Measurements from ENCODE around the gene KCNK10.
"Not testable (repeated sequence)": the region's sequence is repeated elsewhere in the genome, so short reads cannot be mapped to it uniquely, and the experiment has no call there.

The KCNK10 gene

GRCh38 chr14:88271205-88271604 lies 51.9 kb downstream of the KCNK10 start:
- no peak for DNase-seq (ENCODE audit: extremely low read depth in 1 of 2, low read depth in 1 of 2)

- DNase-seq (ENCODE audit: extremely low read depth in 1 of 2, low read depth in 1 of 2), result no peak
Measured at GRCh38 chr14:88270776-88271175, 52.3 kb downstream of the KCNK10 start.

DNA sequence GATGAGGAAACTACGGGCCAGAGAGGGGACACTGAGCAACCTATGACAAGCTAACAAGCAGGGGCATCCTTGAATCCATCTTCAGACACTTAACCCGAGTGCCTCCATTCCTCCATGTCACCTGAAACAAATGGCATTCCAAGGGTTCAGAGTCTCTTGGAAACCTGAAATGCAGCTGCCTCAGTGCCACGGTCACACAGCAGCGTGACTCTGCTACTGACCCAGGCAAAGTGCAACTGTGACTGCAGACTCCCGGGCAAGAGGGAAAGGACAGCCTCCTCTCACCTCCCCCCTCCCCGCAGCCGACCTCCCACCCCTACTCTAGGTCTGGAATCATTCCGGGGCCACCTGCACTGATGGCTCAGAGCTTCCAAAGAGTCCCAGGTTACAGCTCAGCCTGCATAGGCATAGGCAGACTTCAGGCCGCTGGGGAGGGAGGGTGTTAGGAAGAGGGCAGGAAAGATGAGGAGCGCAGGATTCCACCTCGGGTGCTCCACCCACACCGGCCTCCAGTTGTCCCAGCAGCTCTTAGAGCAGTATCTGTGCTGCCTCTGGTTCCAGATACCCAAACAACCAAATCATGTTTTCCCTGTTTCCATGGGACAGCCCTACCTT lies 53.2 kb downstream of the KCNK10 start:
- DNase-seq (ENCODE audit: extremely low read depth in 1 of 2, low read depth in 1 of 2), result no peak

DNA sequence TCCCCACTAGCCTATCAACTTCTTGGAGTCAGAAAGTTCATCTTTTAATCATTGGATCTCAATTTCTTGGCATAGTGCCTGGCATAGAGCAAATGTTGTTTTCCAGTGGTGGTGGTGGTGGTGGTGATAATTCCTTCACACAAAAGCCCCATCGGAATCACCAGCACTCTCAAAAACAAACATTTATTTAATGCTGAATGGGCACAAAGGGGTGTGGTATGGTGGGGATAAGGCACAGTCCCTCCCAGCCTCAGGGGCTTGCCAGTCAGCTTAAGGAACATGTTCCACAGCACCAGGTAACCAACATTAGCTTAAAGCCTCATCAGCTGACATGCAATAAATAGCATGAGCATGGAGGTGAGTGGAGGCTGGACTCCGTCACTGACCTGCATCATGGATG lies 56.6 kb downstream of the KCNK10 start:
- DNase-seq (ENCODE audit: extremely low read depth in 1 of 2, low read depth in 1 of 2), result no peak

- DNase-seq (ENCODE audit: extremely low read depth in 1 of 2, low read depth in 1 of 2), result no peak
Measured at GRCh38 chr14:88264116-88264515, 59.0 kb downstream of the KCNK10 start.

DNA sequence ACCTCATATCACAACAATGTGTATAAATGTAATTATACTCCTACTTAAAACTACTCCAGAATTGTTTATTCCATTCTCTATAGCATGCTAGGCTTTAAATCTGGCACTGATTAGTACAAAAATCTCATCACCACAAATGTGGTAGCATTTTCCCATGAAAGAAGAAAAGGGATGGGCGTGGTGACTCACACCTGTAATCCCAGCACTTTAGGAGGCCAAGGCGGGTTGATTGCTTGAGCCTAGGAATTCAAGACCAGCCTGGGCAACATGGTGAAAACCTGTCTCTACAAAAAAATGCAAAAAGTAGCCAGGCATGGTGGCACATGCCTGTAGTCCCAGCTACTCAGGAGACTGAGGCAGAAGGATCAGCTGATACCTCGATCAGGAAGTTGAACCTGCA lies 61.8 kb downstream of the KCNK10 start:
- not testable (repeated sequence) for DNase-seq (ENCODE audit: extremely low read depth in 1 of 2, low read depth in 1 of 2)

GRCh38 chr14:88258021-88258420 lies 65.0 kb downstream of the KCNK10 start:
- DNase-seq (ENCODE audit: extremely low read depth in 1 of 2, low read depth in 1 of 2), result no peak

DNA sequence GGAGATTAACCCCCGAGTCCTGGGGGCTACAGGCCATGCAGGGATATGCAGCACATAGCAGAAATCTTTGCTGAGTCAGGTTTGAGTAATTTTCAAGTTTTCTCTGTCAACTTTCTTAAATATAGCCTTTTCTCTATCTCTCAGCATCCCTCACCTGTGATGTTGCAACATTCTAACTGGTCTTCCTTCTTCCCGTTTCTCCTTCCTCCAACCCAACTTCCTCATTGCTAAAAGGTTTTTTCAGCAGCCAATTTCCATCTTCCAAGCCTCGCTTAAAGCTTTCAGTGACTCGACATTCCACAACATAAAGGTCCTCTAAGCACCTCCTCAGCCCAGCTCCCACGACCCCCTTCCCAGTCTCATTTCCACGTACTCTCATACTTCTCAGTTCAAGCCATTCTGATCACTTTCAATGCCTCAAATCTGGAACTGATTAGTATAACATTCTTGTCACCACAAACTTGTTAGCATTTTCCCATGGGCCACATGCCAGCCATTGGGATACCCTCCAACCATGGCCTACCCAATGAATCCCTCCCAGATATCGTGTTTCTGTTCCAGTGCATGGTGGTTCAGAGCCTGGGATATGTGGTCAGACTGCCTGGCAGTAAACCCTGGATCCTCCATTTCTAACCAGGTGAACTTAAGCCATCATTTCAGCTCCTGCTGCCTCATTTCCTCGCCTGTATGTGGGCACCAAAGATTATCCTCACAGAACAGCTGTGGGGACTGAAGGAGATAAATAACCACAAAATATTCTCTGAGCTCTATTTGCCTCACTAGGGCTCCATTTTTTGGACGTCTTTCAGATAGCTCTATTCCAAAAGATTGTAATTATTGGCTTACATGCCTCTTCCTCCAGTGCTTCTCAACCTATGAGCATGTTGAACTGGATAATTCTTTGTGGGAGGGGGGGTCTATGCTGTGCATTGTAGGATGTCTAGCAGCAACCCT lies 65.8 kb downstream of the KCNK10 start:
- no peak for DNase-seq (ENCODE audit: extremely low read depth in 1 of 2, low read depth in 1 of 2)

- no peak for DNase-seq (ENCODE audit: extremely low read depth in 1 of 2, low read depth in 1 of 2)
Measured at GRCh38 chr14:88255798-88256197, 67.3 kb downstream of the KCNK10 start.

DNA sequence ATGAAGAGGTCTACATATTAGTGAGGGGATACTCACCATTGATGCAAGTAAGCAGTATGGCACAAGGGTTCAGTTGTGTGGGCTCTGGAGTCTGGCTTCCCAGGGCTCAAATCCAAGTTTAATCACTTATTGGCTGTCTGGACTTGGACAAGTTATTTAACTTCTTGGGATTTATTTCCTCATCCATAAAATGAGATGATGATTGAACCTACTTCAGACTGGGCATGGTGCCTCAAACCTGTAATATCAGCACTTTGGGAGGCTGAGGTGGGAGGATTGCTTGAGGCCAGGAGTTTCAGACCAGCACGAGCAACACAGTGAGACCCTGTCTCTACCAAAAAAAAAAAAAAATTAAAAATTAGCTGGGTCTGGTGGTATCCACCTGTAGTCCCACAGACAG lies 67.9 kb downstream of the KCNK10 start:
- no peak for DNase-seq (ENCODE audit: extremely low read depth in 1 of 2, low read depth in 1 of 2)

GRCh38 chr14:88252498-88252897 lies 70.6 kb downstream of the KCNK10 start:
- no peak for DNase-seq (ENCODE audit: extremely low read depth in 1 of 2, low read depth in 1 of 2)

DNA sequence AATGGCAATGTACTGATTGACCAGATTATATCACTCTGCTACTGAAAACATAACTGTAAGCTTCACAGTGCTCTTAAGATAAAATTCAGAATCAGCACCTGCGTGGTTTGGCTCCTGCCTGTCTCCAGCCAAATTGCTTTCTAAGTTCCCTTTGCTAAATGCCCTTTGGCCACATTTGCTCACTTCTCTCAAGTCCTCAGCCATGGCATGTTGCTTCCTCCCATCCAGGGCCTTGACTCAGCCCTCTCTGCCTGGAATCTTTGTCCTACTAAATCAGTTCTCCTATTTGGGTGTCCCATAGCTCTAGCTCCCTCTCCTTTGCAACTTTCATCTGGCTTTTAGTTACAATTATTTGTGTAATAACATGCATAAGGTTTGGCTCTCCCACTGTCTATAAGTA lies 71.4 kb downstream of the KCNK10 start:
- no peak for DNase-seq (ENCODE audit: extremely low read depth in 1 of 2, low read depth in 1 of 2)

- no peak for DNase-seq (ENCODE audit: extremely low read depth in 1 of 2, low read depth in 1 of 2)
Measured at GRCh38 chr14:88249266-88249665, 73.8 kb downstream of the KCNK10 start.

DNA sequence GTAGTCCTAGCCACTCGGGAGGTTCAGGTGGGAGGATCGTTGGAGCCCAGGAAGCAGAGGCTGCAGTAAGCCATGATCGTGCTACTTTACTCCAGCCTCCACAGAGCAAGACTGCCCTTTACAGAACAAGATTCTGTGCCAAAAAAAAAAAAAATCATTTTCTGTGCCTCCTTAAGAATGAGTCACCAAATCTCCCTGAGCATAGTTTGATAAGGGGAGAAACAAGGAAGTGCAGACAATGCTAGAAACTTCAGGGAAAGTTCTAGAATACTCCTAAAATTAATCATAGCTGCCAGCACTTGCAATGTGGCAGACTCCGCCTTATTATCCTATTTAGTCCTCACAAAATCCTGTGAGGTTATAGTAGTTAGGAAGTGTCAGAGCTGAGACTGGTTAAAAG lies 74.5 kb downstream of the KCNK10 start:
- DNase-seq (ENCODE audit: extremely low read depth in 1 of 2, low read depth in 1 of 2), result no peak

DNA sequence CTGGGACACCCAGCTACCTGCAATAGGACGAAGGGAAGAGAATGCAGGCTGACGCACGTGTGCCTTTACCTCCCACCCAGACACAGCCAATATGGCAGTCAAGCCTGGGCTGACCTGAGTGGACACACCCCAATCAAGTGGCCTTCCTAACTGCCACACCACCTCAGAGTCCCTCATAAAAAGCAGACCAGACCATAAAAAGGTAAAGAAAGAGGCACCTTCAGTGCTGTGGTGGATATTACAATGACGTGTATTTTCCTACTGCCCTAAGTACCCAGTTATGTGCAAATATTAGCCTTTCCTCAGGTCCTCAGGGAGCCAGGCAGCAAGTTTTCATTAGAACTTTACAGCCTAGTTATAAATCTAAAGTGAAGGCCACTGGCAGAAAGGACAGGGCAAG lies 75.8 kb downstream of the KCNK10 start:
- no peak for DNase-seq (ENCODE audit: extremely low read depth in 1 of 2, low read depth in 1 of 2)

- no peak for DNase-seq (ENCODE audit: extremely low read depth in 1 of 2, low read depth in 1 of 2)
Measured at GRCh38 chr14:88245321-88245720, 77.7 kb downstream of the KCNK10 start.

- DNase-seq (ENCODE audit: extremely low read depth in 1 of 2, low read depth in 1 of 2), result no peak
Measured at GRCh38 chr14:88243946-88244345, 79.1 kb downstream of the KCNK10 start.

GRCh38 chr14:88242446-88242845 lies 80.6 kb downstream of the KCNK10 start:
- no peak for DNase-seq (ENCODE audit: extremely low read depth in 1 of 2, low read depth in 1 of 2)

DNA sequence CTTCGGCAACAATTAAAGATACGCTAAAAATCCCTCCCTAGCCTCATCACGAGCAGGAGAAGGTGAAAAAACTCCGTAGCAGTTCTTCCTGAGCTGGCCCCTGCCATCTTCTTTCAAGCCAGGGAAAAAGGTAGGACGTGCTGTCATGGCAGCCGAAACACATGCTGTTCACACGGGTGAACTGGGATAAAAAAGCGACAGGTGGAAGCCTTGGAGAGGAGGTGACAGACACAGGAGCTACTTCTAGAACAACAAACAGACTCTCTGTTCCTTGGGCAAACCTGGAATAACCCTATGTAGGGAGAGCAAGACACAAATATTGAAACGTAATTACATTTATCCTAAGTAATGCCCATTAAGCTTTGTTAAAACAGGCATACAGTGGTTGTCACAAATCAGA lies 81.3 kb downstream of the KCNK10 start:
- no peak for DNase-seq (ENCODE audit: extremely low read depth in 1 of 2, low read depth in 1 of 2)

GRCh38 chr14:88234442-88234841 lies 88.6 kb downstream of the KCNK10 start:
- DNase-seq (ENCODE audit: extremely low read depth in 1 of 2, low read depth in 1 of 2), result no peak

DNA sequence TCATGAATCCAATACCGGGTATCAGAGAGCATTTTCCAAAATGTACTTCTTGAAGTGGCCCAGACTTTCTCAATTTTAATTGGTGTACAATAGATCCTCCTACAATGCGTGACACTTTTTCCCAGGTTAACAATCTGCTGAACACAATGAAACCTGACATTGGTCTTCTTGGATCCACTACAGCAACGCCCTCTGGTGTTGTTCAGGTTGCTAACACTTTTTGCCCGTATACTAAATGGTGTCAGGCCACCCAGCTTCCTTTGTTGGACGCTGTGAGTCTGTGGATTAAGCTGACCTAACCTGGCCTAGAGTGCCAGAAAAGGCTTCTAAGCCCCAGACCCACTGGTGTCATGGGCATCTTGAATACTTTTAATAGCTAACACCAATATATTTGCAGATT lies 89.2 kb downstream of the KCNK10 start:
- DNase-seq (ENCODE audit: extremely low read depth in 1 of 2, low read depth in 1 of 2), result no peak

GRCh38 chr14:88232771-88233170 lies 90.3 kb downstream of the KCNK10 start:
- DNase-seq (ENCODE audit: extremely low read depth in 1 of 2, low read depth in 1 of 2), result no peak
